A673 (cell line): ENCODE results near the gene USP5. TPM values are rescaled to one million over a fixed set of nuclear protein-coding genes. Genes with fewer than 3 reads are reported as not detected.

ENCODE experiments used
- BruUV-seq: library from RNA; stranded (reverse); fragments of 400-500 nt; replicated peaks from 2 replicates; lab custom pipeline; 2021; lab: Mats Ljungman, UMichigan
- CTCF ChIA-PET: fragments of 300-600 bp; sonication (Branson Sonifier 250); formaldehyde crosslinking; loops from one replicate; lab custom pipeline; 2022; ENCODE audit warnings: antibody characterized with exemption; lab: Charles Lee
- POLR2A ChIA-PET: fragments of 300-600 bp; sonication (Branson Sonifier 250); formaldehyde crosslinking; loops from one replicate; lab custom pipeline; 2022; ENCODE audit warnings: antibody characterized with exemption; ENCODE audit not compliant: low non-redundant PET; lab: Charles Lee
- DNase-seq: peaks from one replicate; pipeline ENCODE4 v3.0.0-alpha.2; 2015; ENCODE audit warnings: low spot score
- H3K27ac ChIP-seq: fragments of 200-600 bp; sonication (generic); 2 replicates; pipeline ENCODE4 v1.5.1; 2016; ENCODE audit warnings: mixed run types, low read depth, mild to moderate bottlenecking, mixed read lengths, antibody characterized with exemption, low read length; ENCODE audit not compliant: poor library complexity, severe bottlenecking
- H3K27me3 ChIP-seq: fragments of 200-600 bp; sonication (generic); replicated peaks from 2 replicates; pipeline ENCODE4 v1.6.1; 2017; ENCODE audit warnings: mixed run types, low read depth, mild to moderate bottlenecking, mixed read lengths, antibody characterized with exemption, low read length; ENCODE audit not compliant: insufficient read depth, poor library complexity
- H3K36me3 ChIP-seq: fragments of 200-600 bp; sonication (generic); 2 replicates; pipeline ENCODE4 v1.6.1; 2016; ENCODE audit warnings: mixed run types, mild to moderate bottlenecking, mixed read lengths, antibody characterized with exemption, low read length; ENCODE audit not compliant: insufficient read depth, poor library complexity, severe bottlenecking
- H3K4me1 ChIP-seq: fragments of 200-600 bp; sonication (generic); 2 replicates; pipeline ENCODE4 v1.6.1; 2017; ENCODE audit warnings: mixed run types, mild to moderate bottlenecking, mixed read lengths, antibody characterized with exemption, low read length; ENCODE audit not compliant: insufficient read depth, poor library complexity, severe bottlenecking
- H3K4me3 ChIP-seq: fragments of 200-600 bp; sonication (generic); 2 replicates; pipeline ENCODE4 v1.5.1; 2016; ENCODE audit warnings: low read depth, mixed run types, mild to moderate bottlenecking, mixed read lengths, low read length; ENCODE audit not compliant: poor library complexity, severe bottlenecking
- H3K9me3 ChIP-seq: fragments of 200-600 bp; sonication (generic); 2 replicates; pipeline ENCODE4 v1.6.1; 2016; ENCODE audit warnings: mixed run types, low read depth, mild to moderate bottlenecking, mixed read lengths, antibody characterized with exemption, low read length; ENCODE audit not compliant: poor library complexity, severe bottlenecking
- EZH2 ChIP-seq: fragments of 200-600 bp; sonication (generic); IDR thresholded peaks from 2 replicates; pipeline ENCODE4 v1.6.1; 2017; ENCODE audit warnings: borderline replicate concordance, low read depth, mild to moderate bottlenecking, mixed read lengths, antibody characterized with exemption, low read length; ENCODE audit not compliant: poor library complexity, severe bottlenecking
- intact Hi-C: fragments of 100-400 bp; cut with micrococcal nuclease; formaldehyde crosslinking; loops from one replicate; pipeline ENCODE4 v1.10.0; 2022; ENCODE audit not compliant: unreplicated experiment
- total RNA-seq: library from RNA; stranded (reverse); gene quantifications from 2 replicates; pipeline ENCODE4 v1.2.3, GENCODE V29; 2021
- TF ChIP-seq, protein P1 (sequence below): fragments of 300-800, 200-600 bp; sonication (generic); conservative IDR thresholded peaks from 2 replicates; pipeline ENCODE4 v1.5.1; 2017; ENCODE audit warnings: low read depth, mild to moderate bottlenecking, antibody characterized with exemption, low read length, moderate library complexity, mixed read lengths

USP5 gene
- total RNA-seq, 1 experiment from 2014 or later = 209 TPM

DNA sequence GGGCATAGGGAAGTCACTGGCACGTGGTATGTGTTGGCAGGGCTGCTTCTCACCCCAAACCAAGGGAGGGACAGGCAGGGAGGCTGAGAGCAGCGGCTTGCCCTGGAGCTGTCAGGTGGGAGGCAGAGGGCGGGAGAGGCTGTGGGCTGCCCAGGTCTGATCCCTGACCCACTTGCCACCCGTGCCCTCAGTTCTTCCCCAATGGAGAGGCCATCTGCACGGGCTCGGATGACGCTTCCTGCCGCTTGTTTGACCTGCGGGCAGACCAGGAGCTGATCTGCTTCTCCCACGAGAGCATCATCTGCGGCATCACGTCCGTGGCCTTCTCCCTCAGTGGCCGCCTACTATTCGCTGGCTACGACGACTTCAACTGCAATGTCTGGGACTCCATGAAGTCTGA is 6.6 kb upstream of the USP5 start:
- intact Hi-C loops = no loop called here
- Histone ChIP-seq H3K36me3 (peaks cover 59% of the 10 kb centered on the region), H3K4me1 (peaks cover 12% of the 10 kb centered on the region), H3K4me3 (no peak overlapping the region), H3K27ac (no peak overlapping the region), H3K9me3 (no peaks in the 10 kb centered on the region), H3K27me3 (no peaks in the 10 kb centered on the region)
- BruUV-seq = no TSS peak
- ChIA-PET POLR2A (no interaction called here), CTCF (no interaction called here)
- DNase-seq = no peak
- TF ChIP-seq, protein P1, sequence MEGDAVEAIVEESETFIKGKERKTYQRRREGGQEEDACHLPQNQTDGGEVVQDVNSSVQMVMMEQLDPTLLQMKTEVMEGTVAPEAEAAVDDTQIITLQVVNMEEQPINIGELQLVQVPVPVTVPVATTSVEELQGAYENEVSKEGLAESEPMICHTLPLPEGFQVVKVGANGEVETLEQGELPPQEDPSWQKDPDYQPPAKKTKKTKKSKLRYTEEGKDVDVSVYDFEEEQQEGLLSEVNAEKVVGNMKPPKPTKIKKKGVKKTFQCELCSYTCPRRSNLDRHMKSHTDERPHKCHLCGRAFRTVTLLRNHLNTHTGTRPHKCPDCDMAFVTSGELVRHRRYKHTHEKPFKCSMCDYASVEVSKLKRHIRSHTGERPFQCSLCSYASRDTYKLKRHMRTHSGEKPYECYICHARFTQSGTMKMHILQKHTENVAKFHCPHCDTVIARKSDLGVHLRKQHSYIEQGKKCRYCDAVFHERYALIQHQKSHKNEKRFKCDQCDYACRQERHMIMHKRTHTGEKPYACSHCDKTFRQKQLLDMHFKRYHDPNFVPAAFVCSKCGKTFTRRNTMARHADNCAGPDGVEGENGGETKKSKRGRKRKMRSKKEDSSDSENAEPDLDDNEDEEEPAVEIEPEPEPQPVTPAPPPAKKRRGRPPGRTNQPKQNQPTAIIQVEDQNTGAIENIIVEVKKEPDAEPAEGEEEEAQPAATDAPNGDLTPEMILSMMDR = no peak
- TF ChIP-seq EZH2 = no peak

GRCh38 chr12:6846316-6846869 is 5.6 kb upstream of the USP5 start:
- Histone ChIP-seq H3K4me3 (no peak overlapping the region), H3K27me3 (no peaks in the 10 kb centered on the region), H3K4me1 (peaks cover 12% of the 10 kb centered on the region), H3K9me3 (no peaks in the 10 kb centered on the region), H3K36me3 (peaks cover 59% of the 10 kb centered on the region), H3K27ac (no peak overlapping the region)
- TF ChIP-seq, protein P1 = no peak
- no peak for TF ChIP-seq EZH2
- POLR2A ChIA-PET = no interaction called here
- BruUV-seq = no TSS peak
- intact Hi-C loops = no loop called here
- DNase-seq = no peak
- CTCF ChIA-PET = no interaction called here

- ChIA-PET POLR2A (no interaction called here), CTCF (no interaction called here)
- intact Hi-C loops = no loop called here
- Histone ChIP-seq H3K27ac (no peak overlapping the region), H3K9me3 (no peaks in the 10 kb centered on the region), H3K36me3 (peaks cover 59% of the 10 kb centered on the region), H3K27me3 (no peaks in the 10 kb centered on the region), H3K4me1 (peaks cover 12% of the 10 kb centered on the region), H3K4me3 (no peak overlapping the region)
- no TSS peak for BruUV-seq
- no peak for DNase-seq
- TF ChIP-seq, protein P1 = no peak
- TF ChIP-seq EZH2 = no peak
These were observed 4.3 kb upstream of the USP5 start for GRCh38 chr12:6847676-6848075.
